ENCODE results near the gene BUB1.
"Not testable (repeated sequence)": the region's sequence is repeated elsewhere in the genome, so short reads cannot be mapped to it uniquely, and the experiment has no call there.

Gene BUB1

GRCh38 chr2:110589677-110590330 is 88.1 kb downstream of the BUB1 start:
- DNase-seq: not testable (repeated sequence)

GRCh38 chr2:110588520-110588919 is 89.3 kb downstream of the BUB1 start:
- not testable (repeated sequence) for DNase-seq

All from NCI-H1694 (cell line).